SK-N-MC (cell line): ENCODE results near the gene NELFCD.
"Not testable (repeated sequence)": the region's sequence is repeated elsewhere in the genome, so short reads cannot be mapped to it uniquely, and the experiment has no call there.

Source experiments
- DNase-seq: peaks from one replicate; pipeline ENCODE4 v3.0.0-alpha.2; 2011; ENCODE audit warnings: low read depth, low spot score
- H3K27ac ChIP-seq: fragments of 200-600 bp; sonication (generic); 2 replicates; pipeline ENCODE4 v1.5.1; 2016; ENCODE audit warnings: mixed run types
- H3K36me3 ChIP-seq: fragments of 200-600 bp; sonication (generic); 2 replicates; pipeline ENCODE4 v1.6.1; 2017; ENCODE audit warnings: antibody characterized with exemption, low read length, mixed read lengths; ENCODE audit not compliant: insufficient read depth
- H3K4me3 ChIP-seq: fragments of 200-600 bp; sonication (generic); 2 replicates; pipeline ENCODE4 v1.5.1; 2016
- H3K9ac ChIP-seq: fragments of 200-600 bp; sonication (generic); 2 replicates; pipeline ENCODE4 v1.8.0; 2017; ENCODE audit warnings: mixed run types, mixed read lengths; ENCODE audit not compliant: insufficient read length
- H3K9me3 ChIP-seq: fragments of 200-600 bp; sonication (generic); 2 replicates; pipeline ENCODE4 v1.6.1; 2017; ENCODE audit warnings: low read depth, mild to moderate bottlenecking, antibody characterized with exemption, low read length, moderate library complexity, mixed read lengths
- EZH2 ChIP-seq: fragments of 200-600 bp; sonication (generic); IDR thresholded peaks from one replicate; pipeline ENCODE4 v1.6.1; 2017; ENCODE audit warnings: antibody characterized with exemption
- FOXP2 ChIP-seq: optimal IDR thresholded peaks from 2 replicates; pipeline ENCODE3; 2011; ENCODE audit warnings: mild to moderate bottlenecking, moderate library complexity; ENCODE audit not compliant: insufficient read depth; ENCODE audit errors: extremely low read length, control extremely low read depth
- POLR2AphosphoS5 ChIP-seq: IDR thresholded peaks from 2 replicates; pipeline ENCODE4 v1.6.1; 2012; ENCODE audit warnings: mild to moderate bottlenecking, low read depth, low read length, borderline replicate concordance

NELFCD gene, protein sequence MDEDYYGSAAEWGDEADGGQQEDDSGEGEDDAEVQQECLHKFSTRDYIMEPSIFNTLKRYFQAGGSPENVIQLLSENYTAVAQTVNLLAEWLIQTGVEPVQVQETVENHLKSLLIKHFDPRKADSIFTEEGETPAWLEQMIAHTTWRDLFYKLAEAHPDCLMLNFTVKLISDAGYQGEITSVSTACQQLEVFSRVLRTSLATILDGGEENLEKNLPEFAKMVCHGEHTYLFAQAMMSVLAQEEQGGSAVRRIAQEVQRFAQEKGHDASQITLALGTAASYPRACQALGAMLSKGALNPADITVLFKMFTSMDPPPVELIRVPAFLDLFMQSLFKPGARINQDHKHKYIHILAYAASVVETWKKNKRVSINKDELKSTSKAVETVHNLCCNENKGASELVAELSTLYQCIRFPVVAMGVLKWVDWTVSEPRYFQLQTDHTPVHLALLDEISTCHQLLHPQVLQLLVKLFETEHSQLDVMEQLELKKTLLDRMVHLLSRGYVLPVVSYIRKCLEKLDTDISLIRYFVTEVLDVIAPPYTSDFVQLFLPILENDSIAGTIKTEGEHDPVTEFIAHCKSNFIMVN

DNA sequence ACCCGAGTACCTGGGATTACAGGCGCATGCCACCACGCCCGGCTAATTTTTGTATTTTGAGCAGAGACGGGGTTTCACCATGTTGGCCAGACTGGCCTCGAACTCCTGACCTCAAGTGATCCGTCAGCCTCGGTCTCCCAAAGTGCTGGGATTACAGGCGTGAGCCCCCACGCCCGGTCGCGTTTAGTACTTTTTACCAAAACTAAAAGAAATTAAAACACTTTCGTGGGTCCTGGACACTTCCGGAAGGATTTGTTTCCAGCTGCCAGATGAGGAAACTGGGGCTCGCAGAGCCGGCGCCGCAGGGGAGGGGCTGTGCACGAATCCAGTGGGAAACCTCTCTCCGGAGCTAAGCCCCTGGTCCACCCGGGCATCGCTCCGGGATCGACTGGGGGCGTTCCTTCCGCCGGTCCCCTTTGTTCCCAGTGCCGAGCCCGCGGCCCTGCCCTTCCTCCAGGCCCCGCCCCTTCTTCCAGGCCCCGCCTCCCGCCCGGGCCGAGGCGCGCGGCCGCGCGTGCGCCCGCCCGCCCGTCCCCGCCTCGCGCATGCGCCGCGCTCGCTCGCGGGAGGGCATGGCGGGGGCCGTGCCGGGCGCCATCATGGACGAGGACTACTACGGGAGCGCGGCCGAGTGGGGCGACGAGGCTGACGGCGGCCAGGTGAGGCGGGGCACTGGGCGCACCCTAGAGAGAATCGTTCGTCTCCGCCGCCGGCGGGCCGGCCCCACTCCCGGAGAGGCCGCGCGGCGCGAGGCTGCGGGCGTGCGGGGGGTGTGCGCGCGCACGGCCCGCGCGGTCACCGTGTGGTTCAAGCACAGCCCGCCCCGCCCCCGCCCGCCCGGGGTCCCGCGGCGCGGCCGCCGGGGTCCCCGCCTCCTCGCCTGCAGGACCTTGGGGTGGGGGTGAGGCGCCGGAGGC lies at the start of gene NELFCD:
Gene NELFCD, plus strand, starts transcription at position 546 of the 917 bp plus-strand sequence. Its CDS starts 54 bp downstream, at position 600.
- peak within 1 kb of the TSS; percentile 96 for H3K4me3 ChIP-seq
- TF ChIP-seq EZH2 (no peak), POLR2AphosphoS5 (peak; percentile 88), FOXP2 (no peak)
- H3K9me3 ChIP-seq, result no peaks in the 10 kb centered on the region
- H3K36me3 ChIP-seq, result peaks cover 13% of the 10 kb centered on the region
- H3K27ac ChIP-seq, result peak within 1 kb of the TSS; percentile 68; the same call in 1 of the 2 replicates
- peak within 1 kb of the TSS; percentile 95 for H3K9ac ChIP-seq
- DNase-seq, result peak; percentile 8

DNA sequence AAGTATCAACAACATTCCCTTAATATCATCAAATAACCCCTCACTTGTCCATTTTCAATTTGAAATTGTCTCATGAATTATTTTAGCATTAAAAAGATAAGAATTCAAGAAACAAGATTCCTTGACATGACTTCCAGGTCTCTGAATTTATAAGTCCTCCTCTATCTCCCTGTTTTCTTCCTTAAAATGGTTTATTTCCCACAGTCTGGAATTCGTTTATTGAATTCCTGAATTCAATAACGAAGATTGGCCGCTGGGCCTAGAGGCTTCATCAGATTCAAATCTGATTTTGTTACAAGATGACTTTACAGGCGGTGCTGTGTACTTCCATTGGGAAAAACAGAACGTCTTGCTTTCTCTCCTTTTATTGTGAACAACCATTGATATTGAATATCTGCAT lies 48.9 kb upstream of the NELFCD start:
- Histone ChIP-seq H3K9me3 (peaks cover 4% of the 10 kb centered on the region; the same call in 1 of the 2 replicates), H3K9ac (no peak overlapping the region), H3K4me3 (no peak overlapping the region), H3K27ac (no peak overlapping the region), H3K36me3 (no peaks in the 10 kb centered on the region)
- TF ChIP-seq FOXP2, result no peak
- DNase-seq, result no peak

DNA sequence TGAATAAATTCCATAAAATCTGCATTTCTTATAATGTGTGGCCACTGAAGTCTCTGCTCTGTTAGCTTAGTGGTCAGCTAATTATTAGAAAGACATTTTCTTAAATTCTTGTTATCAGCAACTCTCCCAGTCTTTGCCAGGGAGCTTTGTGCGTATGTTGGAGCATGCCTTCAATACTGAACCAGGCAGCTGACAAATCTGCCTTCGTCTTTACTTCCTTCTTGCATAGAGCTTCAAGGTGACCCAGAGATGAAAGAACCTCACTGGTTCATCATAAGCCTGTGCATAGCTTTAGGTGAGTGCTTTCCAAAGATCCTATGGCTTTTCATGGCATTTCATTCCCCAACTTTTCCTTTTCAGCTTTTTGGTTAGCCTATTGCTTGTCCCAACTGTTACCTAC lies 43.0 kb upstream of the NELFCD start:
- TF ChIP-seq FOXP2 (no peak), EZH2 (no peak), POLR2AphosphoS5 (no peak)
- DNase-seq, result no peak
- Histone ChIP-seq H3K36me3 (no peaks in the 10 kb centered on the region), H3K4me3 (no peak overlapping the region), H3K9me3 (peaks cover 4% of the 10 kb centered on the region; the same call in 1 of the 2 replicates), H3K9ac (no peak overlapping the region), H3K27ac (no peak overlapping the region)

DNA sequence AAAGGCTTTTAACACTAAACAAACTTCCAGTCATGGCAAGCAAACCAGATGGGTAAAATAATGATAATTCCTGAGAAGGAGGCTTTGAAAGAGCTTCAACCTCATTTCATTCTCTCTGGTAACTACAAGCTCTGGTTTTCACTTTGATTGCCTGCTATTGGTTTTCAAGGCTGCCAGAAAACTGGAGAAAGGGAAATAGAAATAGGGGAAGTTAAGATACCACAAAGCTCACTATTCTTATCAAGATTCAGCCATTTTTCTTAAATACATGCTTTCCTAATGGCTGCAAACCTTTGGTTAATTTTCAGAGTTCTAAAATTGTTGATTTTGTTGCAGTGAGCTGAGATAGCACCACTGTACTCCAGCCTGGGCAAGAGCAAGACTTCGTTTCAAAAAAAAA lies 42.5 kb upstream of the NELFCD start:
- no peak for DNase-seq
- TF ChIP-seq EZH2, result no peak
- no peak for TF ChIP-seq FOXP2
- no peak for TF ChIP-seq POLR2AphosphoS5
- peaks cover 4% of the 10 kb centered on the region; the same call in 1 of the 2 replicates for H3K9me3 ChIP-seq
- H3K9ac ChIP-seq, result no peak overlapping the region
- H3K27ac ChIP-seq, result no peak overlapping the region
- H3K4me3 ChIP-seq, result no peak overlapping the region
- no peaks in the 10 kb centered on the region for H3K36me3 ChIP-seq

DNA sequence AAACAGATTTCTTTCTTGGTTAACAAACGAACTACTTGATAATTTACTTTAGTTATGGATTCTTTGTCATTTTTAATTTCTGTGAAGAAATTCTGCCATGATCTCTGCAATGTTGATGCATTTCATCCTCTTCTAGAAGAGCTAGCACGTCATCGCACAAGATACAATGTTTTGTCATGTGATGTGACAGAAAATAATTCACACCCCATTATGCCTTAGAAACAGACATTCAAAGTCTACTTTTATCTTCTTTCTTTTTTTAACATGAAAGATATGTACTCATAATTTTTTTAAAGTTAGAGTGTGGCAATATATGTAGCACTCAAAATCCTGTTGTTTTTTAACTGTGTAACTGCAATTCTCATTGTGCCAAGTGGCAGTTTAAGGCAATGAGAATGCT lies 39.6 kb upstream of the NELFCD start:
- Histone ChIP-seq H3K9ac (no peak overlapping the region), H3K4me3 (no peak overlapping the region), H3K36me3 (no peaks in the 10 kb centered on the region), H3K9me3 (no peaks in the 10 kb centered on the region), H3K27ac (no peak overlapping the region)
- TF ChIP-seq POLR2AphosphoS5 (no peak), FOXP2 (no peak), EZH2 (no peak)
- DNase-seq, result no peak

DNA sequence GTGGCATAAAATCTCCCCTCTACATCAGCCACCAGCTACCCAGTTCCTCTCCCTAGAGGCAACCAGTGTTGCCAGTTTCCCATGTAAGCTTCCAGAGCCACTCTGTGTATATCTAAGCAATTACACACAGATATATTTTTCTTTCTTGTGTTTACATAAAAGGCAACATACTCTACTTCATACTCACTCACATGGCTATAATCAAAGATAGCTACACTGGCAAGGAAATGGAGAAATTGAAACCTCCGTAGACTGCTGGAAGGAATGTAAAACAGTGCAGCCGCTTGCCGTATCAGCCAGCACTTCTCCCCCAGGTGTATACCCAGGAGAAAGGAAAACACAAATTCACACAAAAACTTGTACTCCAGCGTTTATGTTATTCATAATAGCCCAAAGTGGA lies 38.5 kb upstream of the NELFCD start:
- no peaks in the 10 kb centered on the region for H3K9me3 ChIP-seq
- H3K9ac ChIP-seq, result no peak overlapping the region
- no peak overlapping the region for H3K4me3 ChIP-seq
- DNase-seq, result no peak
- no peak overlapping the region for H3K27ac ChIP-seq
- H3K36me3 ChIP-seq, result no peaks in the 10 kb centered on the region
- TF ChIP-seq FOXP2, result no peak
- no peak for TF ChIP-seq EZH2
- TF ChIP-seq POLR2AphosphoS5, result no peak

DNA sequence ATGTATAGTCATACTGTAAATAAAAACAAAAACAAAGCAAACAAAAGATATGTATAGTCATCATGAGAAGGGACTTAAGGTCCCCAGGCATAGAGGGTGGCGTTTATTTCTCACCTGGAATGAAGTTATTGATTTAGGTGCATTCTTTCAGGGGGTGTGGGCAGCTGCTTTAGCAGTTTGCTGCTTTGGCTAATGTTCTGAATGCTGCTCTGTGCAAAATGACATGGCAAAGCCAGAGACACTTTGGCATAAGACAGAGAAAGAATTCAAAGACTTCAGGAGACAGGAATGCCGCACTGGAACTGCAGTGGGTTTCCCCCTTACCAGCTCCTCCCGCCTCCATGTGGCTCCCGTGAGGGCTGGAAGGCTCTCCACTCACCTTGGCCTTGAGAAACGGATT lies 36.4 kb upstream of the NELFCD start:
- no peak for TF ChIP-seq EZH2
- TF ChIP-seq POLR2AphosphoS5, result no peak
- TF ChIP-seq FOXP2, result no peak
- Histone ChIP-seq H3K36me3 (no peaks in the 10 kb centered on the region), H3K9ac (no peak overlapping the region), H3K4me3 (no peak overlapping the region), H3K9me3 (no peaks in the 10 kb centered on the region), H3K27ac (no peak overlapping the region)
- DNase-seq, result no peak

DNA sequence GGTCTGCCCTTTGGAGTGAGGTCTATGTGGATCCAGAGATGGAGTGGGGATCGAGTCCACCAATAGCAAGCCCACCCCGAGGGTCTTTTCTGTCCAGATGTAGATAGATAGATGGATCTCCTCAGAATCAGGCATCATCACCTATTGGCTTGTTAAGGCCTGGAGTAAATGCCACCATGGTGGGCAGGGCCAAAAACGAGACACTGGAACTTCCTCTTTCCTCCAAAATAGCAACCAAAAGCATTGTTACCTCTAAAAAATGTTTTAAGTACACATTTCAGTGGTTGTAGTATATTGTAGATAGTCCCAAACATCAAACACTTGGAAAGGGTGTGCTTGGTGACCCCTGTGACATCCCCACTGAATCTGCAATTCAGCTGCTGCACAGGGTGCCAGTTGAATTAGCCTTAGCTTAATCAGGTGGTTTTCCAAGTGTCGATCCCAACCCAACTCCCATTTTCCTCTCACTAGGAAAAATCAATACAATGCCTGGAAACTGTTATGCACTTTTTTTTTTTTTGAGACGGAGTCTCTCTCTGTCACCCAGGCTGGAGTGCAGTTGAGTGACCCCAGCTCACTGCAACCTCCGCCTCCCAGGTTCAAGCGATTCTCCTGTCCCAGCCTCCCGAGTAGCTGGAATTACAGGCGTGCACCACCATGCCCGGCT lies 35.0 kb upstream of the NELFCD start:
- TF ChIP-seq FOXP2, result no peak
- no peak for TF ChIP-seq EZH2
- TF ChIP-seq POLR2AphosphoS5, result no peak
- Histone ChIP-seq H3K36me3 (no peaks in the 10 kb centered on the region), H3K4me3 (no peak overlapping the region), H3K9me3 (no peaks in the 10 kb centered on the region), H3K27ac (no peak overlapping the region), H3K9ac (no peak overlapping the region)
- no peak for DNase-seq

DNA sequence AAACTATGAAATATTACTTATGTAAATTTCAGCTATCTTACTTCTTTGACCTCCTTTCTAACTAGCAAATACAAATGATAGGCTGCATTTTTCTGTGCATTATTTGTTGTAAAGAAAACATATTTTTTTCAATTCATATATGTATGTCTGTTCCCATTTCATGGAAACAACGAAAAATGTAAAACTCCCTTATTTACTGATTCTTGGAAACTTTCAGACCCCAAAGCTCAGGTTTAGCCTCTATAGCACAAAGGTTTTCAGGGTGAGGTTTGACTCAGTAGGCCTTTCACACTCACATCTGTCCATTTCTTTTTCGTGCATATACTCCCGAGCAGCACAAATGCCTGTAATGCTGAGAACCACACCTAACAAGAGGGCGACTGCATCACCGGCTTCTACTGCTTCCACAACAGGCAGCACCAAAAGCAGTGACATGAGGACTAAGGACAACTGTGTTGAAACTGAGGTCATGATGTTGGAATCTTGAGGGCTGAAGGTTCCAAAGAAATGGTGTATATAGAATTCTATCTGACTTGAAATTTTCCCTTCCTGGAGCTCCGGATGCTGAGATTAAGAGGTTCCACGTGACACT lies 33.2 kb upstream of the NELFCD start:
- H3K9me3 ChIP-seq, H3K4me3 ChIP-seq, DNase-seq, H3K9ac ChIP-seq, H3K36me3 ChIP-seq, H3K27ac ChIP-seq: not testable (repeated sequence)
